COLO829 (cell line): Measurements from ENCODE around the gene SNX5.

Experiments used
- DNase-seq: peaks from one replicate; pipeline ENCODE4 v3.0.0; 2012; ENCODE audit warnings: low spot score

The SNX5 gene

GRCh38 chr20:17940224-17940971, 28.2 kb downstream of the SNX5 start:
- no peak for DNase-seq

GRCh38 chr20:17939622-17940223, 28.9 kb downstream of the SNX5 start:
- no peak for DNase-seq

- peak; percentile 86 for DNase-seq
Measured at GRCh38 chr20:17938871-17939619, 29.5 kb downstream of the SNX5 start.

- DNase-seq: no peak
Measured at GRCh38 chr20:17936761-17937732, 31.5 kb downstream of the SNX5 start.

GRCh38 chr20:17936286-17936760, 32.3 kb downstream of the SNX5 start:
- no peak for DNase-seq

- DNase-seq: no peak
Measured at GRCh38 chr20:17935761-17936160, 32.8 kb downstream of the SNX5 start.

- no peak for DNase-seq
Measured at GRCh38 chr20:17935186-17935585, 33.4 kb downstream of the SNX5 start.

DNA sequence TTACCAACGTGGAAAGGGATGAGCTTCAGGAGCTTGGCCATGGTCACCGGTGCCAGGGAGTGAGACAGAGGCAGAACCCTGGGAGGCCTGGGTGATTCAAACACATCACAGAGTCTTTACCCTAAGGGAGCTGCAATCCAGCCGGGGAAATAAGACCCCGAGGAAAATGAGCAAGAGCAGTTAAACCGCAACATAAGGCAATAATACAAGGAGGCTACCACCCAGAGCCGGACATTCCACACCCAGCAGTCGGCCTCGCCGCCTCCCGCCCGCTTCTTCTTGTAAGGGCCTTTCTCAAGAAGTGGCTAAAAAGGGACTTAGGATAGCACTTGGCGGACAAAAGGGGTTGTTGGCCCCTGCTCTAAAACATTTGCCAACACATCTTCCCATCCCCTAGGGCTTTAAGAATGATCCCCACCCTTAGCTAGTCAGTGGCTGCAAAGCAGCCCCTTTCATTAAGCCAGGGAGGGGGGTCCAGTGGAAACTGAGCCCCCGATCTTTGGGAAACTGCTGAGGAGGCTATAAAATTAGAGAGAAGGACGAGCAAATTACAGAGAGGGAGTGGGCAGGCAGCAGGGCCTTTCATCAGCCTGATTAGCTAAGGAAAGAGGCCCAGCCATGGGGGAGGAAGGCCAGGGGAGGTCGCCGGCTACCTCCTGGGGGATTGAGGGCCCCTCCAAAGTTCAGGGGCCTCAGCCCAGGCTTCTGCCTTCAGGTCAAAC, 34.3 kb downstream of the SNX5 start:
- DNase-seq: no peak

GRCh38 chr20:17933711-17934110, 34.9 kb downstream of the SNX5 start:
- DNase-seq: no peak

DNA sequence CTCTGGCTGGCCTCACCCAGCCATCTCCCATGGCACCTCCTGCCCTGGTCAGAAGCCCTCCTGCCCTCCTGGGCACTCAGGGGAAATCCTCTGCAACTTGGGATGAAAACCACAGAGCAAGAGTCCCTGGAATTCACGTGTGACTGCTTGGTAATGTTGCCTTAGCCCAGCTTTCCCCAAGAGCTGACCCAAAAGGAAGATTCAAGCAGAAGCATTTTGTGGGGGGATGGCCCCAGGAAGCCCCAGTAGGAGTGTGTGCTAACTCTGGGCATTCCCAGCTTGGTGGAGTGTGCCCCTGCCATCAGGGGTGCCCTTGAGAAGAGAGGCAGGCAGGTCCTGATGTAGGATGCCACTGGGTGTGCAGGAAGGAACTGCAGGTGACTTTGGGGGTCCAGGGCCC, 35.5 kb downstream of the SNX5 start:
- DNase-seq: no peak

DNA sequence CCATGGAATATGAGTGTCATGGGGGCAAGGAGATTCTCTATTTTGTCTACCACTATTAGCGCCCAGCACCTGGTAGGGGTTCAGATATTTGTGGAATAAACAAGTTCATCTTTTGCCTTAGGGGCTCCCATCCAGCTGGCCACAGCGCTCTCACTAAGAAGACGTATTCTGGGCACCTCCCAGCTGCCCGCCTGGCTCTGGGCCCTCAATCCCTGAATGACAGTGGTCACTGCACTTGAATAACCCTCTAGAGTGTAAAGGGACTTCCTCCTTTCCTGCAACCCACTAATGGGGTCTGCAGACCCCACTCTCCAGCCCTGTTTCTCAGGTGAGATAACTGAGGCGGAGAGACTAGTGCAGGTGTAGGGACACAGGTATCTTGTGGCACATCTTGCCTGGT, 36.2 kb downstream of the SNX5 start:
- DNase-seq: no peak

- DNase-seq: no peak
Measured at GRCh38 chr20:17931513-17931912, 37.1 kb downstream of the SNX5 start.

DNA sequence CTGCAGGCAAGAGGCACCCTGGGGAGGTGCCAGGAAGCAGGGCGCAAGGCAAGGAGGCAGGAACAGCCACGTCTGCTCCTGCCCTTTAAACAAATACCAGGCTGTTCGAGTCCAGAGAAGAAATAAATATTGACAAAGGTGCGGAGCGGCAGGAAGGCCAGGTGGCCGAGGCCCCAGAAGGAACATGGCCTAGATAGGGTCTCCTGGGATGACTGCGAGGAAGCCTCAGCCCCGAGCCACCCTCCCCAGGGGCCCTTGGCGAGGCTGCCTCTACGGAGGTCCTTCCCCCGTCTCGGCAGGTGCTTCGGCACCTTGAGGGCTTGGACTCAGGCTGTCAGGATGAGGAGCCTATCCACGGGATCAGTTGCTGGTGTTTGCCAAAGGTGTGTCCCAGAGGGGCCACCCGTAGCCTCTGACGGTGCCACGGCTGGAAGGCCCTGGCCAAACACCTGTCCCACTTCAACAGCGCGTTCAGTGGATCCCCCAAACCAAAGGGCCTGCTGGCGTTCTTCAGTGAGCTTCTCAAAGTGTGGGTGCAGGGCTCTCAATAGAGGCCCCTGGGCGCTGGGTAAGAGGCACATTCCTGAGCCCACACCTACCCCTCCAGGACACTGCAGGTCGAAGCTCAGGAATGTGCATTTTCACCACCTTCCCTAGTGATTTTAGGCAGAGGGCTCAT, 39.8 kb downstream of the SNX5 start:
- no peak for DNase-seq

GRCh38 chr20:17928211-17928611, 40.4 kb downstream of the SNX5 start:
- no peak for DNase-seq

- no peak for DNase-seq
Measured at GRCh38 chr20:17925940-17926300, 42.7 kb downstream of the SNX5 start.

GRCh38 chr20:17925141-17925939, 43.3 kb downstream of the SNX5 start:
- no peak for DNase-seq

DNA sequence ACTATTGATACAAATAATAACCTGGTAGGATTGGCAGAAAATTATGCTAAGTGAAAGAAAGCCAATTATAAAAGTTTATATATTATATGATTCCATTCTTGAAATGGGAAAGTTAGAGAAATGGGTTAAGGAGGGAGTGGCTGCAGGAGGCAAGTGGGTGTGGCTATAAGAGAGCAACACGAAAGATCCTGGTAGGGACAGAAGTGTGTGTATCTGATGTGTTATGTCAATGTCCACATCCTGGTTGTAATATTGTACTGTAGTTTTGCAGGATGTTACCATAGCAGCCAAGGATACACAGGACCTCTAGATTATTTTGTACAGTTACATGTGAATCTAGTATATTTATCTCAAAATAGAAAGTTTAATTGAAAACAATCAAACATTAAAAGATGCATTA, 46.8 kb downstream of the SNX5 start:
- no peak for DNase-seq

GRCh38 chr20:17919149-17919548, 49.4 kb downstream of the SNX5 start:
- no peak for DNase-seq

GRCh38 chr20:17917832-17918618, 50.6 kb downstream of the SNX5 start:
- DNase-seq: no peak
